CD4-positive, alpha-beta memory T cell (primary cell): ENCODE measurements around the gene ZP2. TPM values are rescaled to one million over a fixed set of nuclear protein-coding genes. Genes with fewer than 3 reads are reported as not detected.
"Not testable (repeated sequence)": the region's sequence is repeated elsewhere in the genome, so short reads cannot be mapped to it uniquely, and the experiment has no call there.

ENCODE experiments used
- CTCF ChIA-PET: fragments of 350-600 bp; sonication (Branson Sonifier 250); formaldehyde crosslinking; loops from one replicate; lab custom pipeline; 2021; ENCODE audit warnings: inconsistent platforms; ENCODE audit not compliant: partially characterized antibody; lab: Charles Lee
- POLR2A ChIA-PET: fragments of 350-600 bp; sonication (Branson Sonifier 250); formaldehyde crosslinking; loops from one replicate; lab custom pipeline; 2021; ENCODE audit not compliant: partially characterized antibody; lab: Charles Lee
- DNase-seq, 5 donors: peaks; one replicate each; pipeline versions ENCODE4 v3.0.0 to v3.0.0-alpha.2; 2020 to 2022; ENCODE audit warnings: mixed read lengths in 1 of 5
- H3K27ac ChIP-seq: one replicate; pipeline ENCODE4 v1.7.0; 2013; ENCODE audit warnings: low read depth, low read length
- H3K27me3 ChIP-seq: 2 replicates; pipeline ENCODE4 v1.7.0; 2013; ENCODE audit warnings: mild to moderate bottlenecking, low read length, moderate library complexity; ENCODE audit not compliant: insufficient read depth
- H3K36me3 ChIP-seq: 2 replicates; pipeline ENCODE4 v1.7.0; 2013; ENCODE audit warnings: mild to moderate bottlenecking, low read length, moderate library complexity; ENCODE audit not compliant: insufficient read depth
- H3K4me1 ChIP-seq: 2 replicates; pipeline ENCODE4 v1.7.0; 2013; ENCODE audit warnings: mild to moderate bottlenecking, low read length, moderate library complexity; ENCODE audit not compliant: insufficient read depth
- H3K4me3 ChIP-seq, 2 donors: one replicate each; pipeline ENCODE4 v1.7.0; 2013; ENCODE audit warnings: low read length in 2 of 2, mild to moderate bottlenecking in 1 of 2
- H3K9me3 ChIP-seq, 2 donors: one replicate each; pipeline ENCODE4 v1.7.0; 2013; ENCODE audit warnings: low read length in 2 of 2, control low read depth in 1 of 2; ENCODE audit not compliant: control insufficient read depth in 1 of 2
- H3K27ac Mint-ChIP-seq, 7 donors: one replicate each; pipeline ENCODE4 v1.8.0; 2020 to 2021; ENCODE audit warnings: mixed read lengths in 7 of 7, mild to moderate bottlenecking in 6 of 7, inconsistent platforms in 3 of 7, moderate library complexity in 3 of 7
- H3K27me3 Mint-ChIP-seq, 2 donors: one replicate each; pipeline ENCODE4 v1.8.0; 2020 to 2021; ENCODE audit warnings: mixed read lengths in 2 of 2
- H3K36me3 Mint-ChIP-seq, 2 donors: one replicate each; pipeline ENCODE4 v1.8.0; 2020 to 2021; ENCODE audit warnings: mixed read lengths in 2 of 2, inconsistent platforms in 1 of 2, mild to moderate bottlenecking in 1 of 2
- H3K4me1 Mint-ChIP-seq, 4 donors: one replicate each; pipeline ENCODE4 v1.8.0; 2020 to 2021; ENCODE audit warnings: mixed read lengths in 4 of 4, mild to moderate bottlenecking in 1 of 4
- H3K4me3 Mint-ChIP-seq, 8 donors: one replicate each; pipeline ENCODE4 v1.8.0; 2020 to 2021; ENCODE audit warnings: mixed read lengths in 8 of 8, mild to moderate bottlenecking in 7 of 8, moderate library complexity in 6 of 8, inconsistent platforms in 3 of 8
- H3K9me3 Mint-ChIP-seq, 8 donors: one replicate each; pipeline ENCODE4 v1.8.0; 2020 to 2021; ENCODE audit warnings: mixed read lengths in 8 of 8, mild to moderate bottlenecking in 5 of 8, inconsistent platforms in 3 of 8, moderate library complexity in 1 of 8
- intact Hi-C: fragments of 100-400 bp; cut with micrococcal nuclease; formaldehyde crosslinking; loops from one replicate; pipeline ENCODE4 v1.15.1; 2023
- polyA plus RNA-seq, 2 donors: library from polyadenylated mRNA; unstranded; fragments of 300-500 nt; fragmentation: Illumina TruSeq; gene quantifications; one replicate each; pipeline ENCODE4 v1.2.3, GENCODE V29; 2021
- total RNA-seq, 2 experiments: library from RNA; stranded (reverse); gene quantifications; one replicate each; pipeline ENCODE4 v1.2.3, GENCODE V29; 2021

The ZP2 gene
- total RNA-seq: not detected
- polyA plus RNA-seq: not detected

DNA sequence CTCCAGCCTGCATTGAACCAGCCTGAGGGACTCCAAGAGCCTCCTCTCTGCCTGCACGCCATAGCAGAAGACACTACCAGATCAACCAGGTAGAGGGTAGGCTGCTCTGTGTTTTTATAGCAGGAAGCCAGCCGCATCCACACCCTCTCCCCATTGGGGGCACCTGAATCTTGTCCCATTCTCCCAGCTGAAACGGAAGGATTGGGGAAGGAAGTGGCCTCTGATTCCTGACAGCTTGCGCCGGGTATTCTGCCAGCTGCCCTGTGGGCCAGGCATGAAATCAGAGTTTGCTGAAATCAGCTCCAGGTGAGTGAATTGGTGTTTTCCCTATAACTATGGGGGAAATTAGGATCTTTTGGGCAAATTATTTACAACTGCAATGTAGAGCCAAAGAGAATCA lies at the start of gene ZP2:
TSS of gene ZP2 (minus strand) at position 89 of the 400 bp plus-strand sequence. CDS start at position 62, 27 bp downstream.
- intact Hi-C loops: no loop called here
- Mint-ChIP-seq H3K4me1 (no peaks in the 10 kb centered on the region), H3K9me3 (no peaks in the 10 kb centered on the region), H3K4me3 (no peak within 1 kb of the TSS), H3K27ac (no peak within 1 kb of the TSS), H3K27me3 (peaks cover 9 to 10% of the 10 kb centered on the region in 2 donors), H3K36me3 (no peaks in the 10 kb centered on the region)
- Histone ChIP-seq H3K27ac (no peak within 1 kb of the TSS), H3K4me1 (no peaks in the 10 kb centered on the region), H3K9me3 (no peaks in the 10 kb centered on the region), H3K27me3 (no peaks in the 10 kb centered on the region), H3K36me3 (no peaks in the 10 kb centered on the region), H3K4me3 (no peak within 1 kb of the TSS)
- DNase-seq: no peak
- CTCF ChIA-PET: interaction anchor here (1.4 kb wide), 1 partner anchor 23 kb away, joined by 3 read pairs; no protein-coding TSS in a partner anchor
- POLR2A ChIA-PET: no interaction called here

DNA sequence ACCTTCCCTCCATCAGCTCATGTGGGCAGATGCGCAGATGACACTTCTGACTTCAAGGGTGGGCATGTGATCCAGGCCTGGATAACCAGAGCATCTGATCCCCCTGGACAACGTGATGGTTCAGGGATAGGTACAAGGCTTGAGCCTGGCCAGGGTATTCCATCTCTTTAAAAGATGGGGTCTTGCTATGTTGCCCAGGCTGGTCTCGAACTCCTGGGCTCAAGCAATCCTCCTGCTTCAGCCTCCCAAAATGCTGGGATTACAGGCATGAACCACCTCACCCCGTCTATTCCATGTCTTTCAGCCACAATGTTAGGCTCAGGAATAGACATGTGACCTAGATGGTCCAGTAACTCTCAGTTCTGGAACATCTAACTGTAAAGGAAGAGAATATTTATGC lies 45.9 kb upstream of the ZP2 start:
- Histone ChIP-seq H3K36me3 (no peaks in the 10 kb centered on the region), H3K4me1 (no peaks in the 10 kb centered on the region), H3K4me3 (no peak overlapping the region), H3K9me3 (no peaks in the 10 kb centered on the region), H3K27me3 (no peaks in the 10 kb centered on the region), H3K27ac (no peak overlapping the region)
- H3K27ac Mint-ChIP-seq: no peak overlapping the region
- intact Hi-C loops: no loop called here
- H3K9me3 Mint-ChIP-seq: no peaks in the 10 kb centered on the region
- DNase-seq: no peak
- peaks cover 8 to 24% of the 10 kb centered on the region in 2 donors for H3K27me3 Mint-ChIP-seq
- ChIA-PET CTCF (no interaction called here), POLR2A (no interaction called here)
- no peaks in the 10 kb centered on the region for H3K36me3 Mint-ChIP-seq
- no peaks in the 10 kb centered on the region for H3K4me1 Mint-ChIP-seq
- H3K4me3 Mint-ChIP-seq: no peak overlapping the region

DNA sequence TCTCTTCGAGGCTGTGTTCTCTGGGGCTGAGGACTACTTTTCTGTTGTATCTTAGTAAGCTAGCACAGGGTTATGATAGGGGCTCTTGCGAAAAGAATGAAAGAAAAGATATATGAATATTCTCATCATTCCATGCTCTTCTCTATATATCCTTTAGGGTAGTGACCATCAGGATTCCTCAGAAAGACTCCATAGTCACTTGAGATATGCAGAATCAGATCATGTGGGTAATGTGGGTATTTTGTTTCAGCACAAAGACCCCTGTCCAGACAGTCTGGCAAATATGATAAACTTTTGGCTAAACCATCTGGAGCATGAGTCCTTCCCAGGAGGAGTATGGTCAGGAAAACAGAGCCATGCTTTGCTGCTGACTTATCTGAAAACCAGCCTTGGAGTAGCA lies 45.3 kb upstream of the ZP2 start:
- H3K9me3 Mint-ChIP-seq: no peaks in the 10 kb centered on the region
- H3K4me3 Mint-ChIP-seq: no peak overlapping the region
- H3K9me3 ChIP-seq: no peaks in the 10 kb centered on the region
- POLR2A ChIA-PET: no interaction called here
- no peaks in the 10 kb centered on the region for H3K27me3 ChIP-seq
- H3K27ac Mint-ChIP-seq: no peak overlapping the region
- no peaks in the 10 kb centered on the region for H3K36me3 Mint-ChIP-seq
- peaks cover 9 to 25% of the 10 kb centered on the region in 2 donors for H3K27me3 Mint-ChIP-seq
- no peaks in the 10 kb centered on the region for H3K4me1 ChIP-seq
- H3K4me1 Mint-ChIP-seq: no peaks in the 10 kb centered on the region
- no peak overlapping the region for H3K27ac ChIP-seq
- DNase-seq: no peak
- intact Hi-C loops: no loop called here
- H3K36me3 ChIP-seq: no peaks in the 10 kb centered on the region
- CTCF ChIA-PET: no interaction called here
- H3K4me3 ChIP-seq: no peak overlapping the region

DNA sequence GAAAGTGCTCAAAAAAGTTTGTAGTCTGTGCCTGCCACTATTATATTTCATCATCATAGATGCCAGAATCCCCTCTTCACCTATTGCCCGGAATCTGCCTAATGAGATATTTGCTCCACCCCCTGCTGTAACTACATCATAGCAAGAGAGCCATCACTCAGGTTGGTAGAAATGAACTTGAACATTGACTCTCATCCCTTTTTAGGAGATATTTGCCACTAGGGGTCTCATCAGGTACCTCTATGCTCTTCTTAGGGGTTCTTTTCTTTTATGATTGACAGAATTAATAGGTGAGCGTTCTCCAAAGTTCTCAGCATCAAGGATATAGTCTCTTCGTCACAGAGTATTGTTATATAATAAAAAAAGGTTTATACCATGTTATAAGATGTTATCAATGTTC lies 42.1 kb upstream of the ZP2 start:
- no peak for DNase-seq
- no peaks in the 10 kb centered on the region for H3K27me3 ChIP-seq
- no peak overlapping the region for H3K4me3 ChIP-seq
- H3K4me1 Mint-ChIP-seq: no peaks in the 10 kb centered on the region
- intact Hi-C loops: no loop called here
- H3K9me3 ChIP-seq: no peaks in the 10 kb centered on the region
- no peaks in the 10 kb centered on the region for H3K36me3 Mint-ChIP-seq
- H3K4me3 Mint-ChIP-seq: no peak overlapping the region
- ChIA-PET CTCF (no interaction called here), POLR2A (no interaction called here)
- peaks cover 21 to 29% of the 10 kb centered on the region in 2 donors for H3K27me3 Mint-ChIP-seq
- H3K4me1 ChIP-seq: no peaks in the 10 kb centered on the region
- no peaks in the 10 kb centered on the region for H3K36me3 ChIP-seq
- no peak overlapping the region for H3K27ac ChIP-seq
- H3K27ac Mint-ChIP-seq: no peak overlapping the region
- no peaks in the 10 kb centered on the region for H3K9me3 Mint-ChIP-seq

DNA sequence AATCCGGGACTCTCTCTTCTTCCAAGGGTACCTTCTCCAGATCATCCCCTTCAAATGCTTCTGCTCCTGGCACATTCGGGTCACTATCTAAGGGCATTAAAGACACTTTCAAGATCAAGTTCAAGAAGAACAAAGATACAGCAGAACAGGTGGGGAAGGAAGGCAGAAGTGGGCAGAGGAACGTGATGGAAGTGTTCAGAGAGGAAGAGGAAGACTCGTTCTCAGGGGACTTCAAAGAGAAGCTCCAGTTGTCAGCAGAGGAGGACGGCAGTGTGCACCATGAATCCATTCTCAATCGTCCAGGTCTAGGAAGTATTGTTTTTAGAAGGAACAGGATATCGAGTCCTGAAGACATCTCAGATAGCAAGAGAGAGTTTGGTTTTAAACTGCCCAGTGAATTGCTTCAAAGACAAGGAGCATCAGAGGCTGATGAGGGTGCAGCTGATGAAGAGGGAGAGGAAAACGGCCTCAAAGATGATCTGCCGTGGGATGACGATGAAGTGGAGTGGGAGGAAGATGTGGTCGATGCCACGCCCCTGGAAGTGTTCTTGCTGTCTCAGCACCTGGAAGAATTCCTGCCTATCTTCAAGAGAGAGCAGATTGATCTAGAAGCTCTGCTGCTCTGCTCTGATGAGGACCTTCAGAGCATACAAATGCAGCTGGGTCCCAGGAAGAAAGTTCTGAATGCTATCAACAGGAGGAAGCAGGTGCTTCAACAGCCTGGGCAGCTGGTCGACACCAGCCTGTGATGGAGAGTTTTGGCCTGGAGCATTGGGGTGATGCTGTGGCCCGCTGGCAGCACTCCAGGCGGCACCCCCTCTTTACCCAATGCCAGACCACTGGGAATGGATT lies 38.9 kb upstream of the ZP2 start:
- CTCF ChIA-PET: no interaction called here

DNA sequence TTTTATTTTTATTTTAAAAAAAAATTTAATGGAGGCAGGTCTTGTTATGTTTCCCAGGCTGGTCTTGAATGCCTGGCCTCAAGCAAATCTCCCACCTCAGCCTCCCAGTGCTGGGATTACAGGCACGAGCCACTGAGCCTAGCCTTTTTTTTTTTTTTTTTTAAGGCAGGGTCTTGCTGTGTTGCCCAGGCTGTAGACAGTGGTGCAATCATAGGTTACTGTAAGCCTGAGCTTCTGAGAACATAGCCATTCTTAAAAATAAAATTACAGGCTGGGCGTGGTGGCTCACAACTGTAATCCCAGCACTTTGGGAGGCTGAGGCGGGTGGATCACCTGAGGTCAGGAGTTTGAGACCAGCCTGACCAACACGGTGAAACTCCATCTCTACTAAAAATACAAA lies 36.8 kb upstream of the ZP2 start:
- intact Hi-C loops, H3K27ac ChIP-seq, DNase-seq, H3K4me1 Mint-ChIP-seq, H3K36me3 Mint-ChIP-seq, H3K27me3 ChIP-seq, H3K4me3 ChIP-seq, H3K9me3 Mint-ChIP-seq, CTCF ChIA-PET, H3K4me3 Mint-ChIP-seq, H3K9me3 ChIP-seq, H3K36me3 ChIP-seq, POLR2A ChIA-PET, H3K4me1 ChIP-seq, H3K27ac Mint-ChIP-seq: not testable (repeated sequence)
- H3K27me3 Mint-ChIP-seq: peaks cover 18 to 25% of the 10 kb centered on the region in 2 donors

More for the DNA sequence above, 38.9 kb upstream of the ZP2 start:
- no peaks in the 10 kb centered on the region for H3K4me1 ChIP-seq
- no peaks in the 10 kb centered on the region for H3K9me3 ChIP-seq
- no peaks in the 10 kb centered on the region for H3K36me3 ChIP-seq
- H3K4me1 Mint-ChIP-seq: no peaks in the 10 kb centered on the region
- H3K4me3 ChIP-seq: no peak overlapping the region
- H3K36me3 Mint-ChIP-seq: no peaks in the 10 kb centered on the region
- POLR2A ChIA-PET: no interaction called here
- H3K9me3 Mint-ChIP-seq: no peaks in the 10 kb centered on the region
- H3K27ac Mint-ChIP-seq: no peak overlapping the region
- no peak overlapping the region for H3K27ac ChIP-seq
- DNase-seq: no peak
- intact Hi-C loops: no loop called here
- no peaks in the 10 kb centered on the region for H3K27me3 ChIP-seq
- H3K27me3 Mint-ChIP-seq: peaks cover 19 to 23% of the 10 kb centered on the region in 2 donors
- no peak overlapping the region for H3K4me3 Mint-ChIP-seq

DNA sequence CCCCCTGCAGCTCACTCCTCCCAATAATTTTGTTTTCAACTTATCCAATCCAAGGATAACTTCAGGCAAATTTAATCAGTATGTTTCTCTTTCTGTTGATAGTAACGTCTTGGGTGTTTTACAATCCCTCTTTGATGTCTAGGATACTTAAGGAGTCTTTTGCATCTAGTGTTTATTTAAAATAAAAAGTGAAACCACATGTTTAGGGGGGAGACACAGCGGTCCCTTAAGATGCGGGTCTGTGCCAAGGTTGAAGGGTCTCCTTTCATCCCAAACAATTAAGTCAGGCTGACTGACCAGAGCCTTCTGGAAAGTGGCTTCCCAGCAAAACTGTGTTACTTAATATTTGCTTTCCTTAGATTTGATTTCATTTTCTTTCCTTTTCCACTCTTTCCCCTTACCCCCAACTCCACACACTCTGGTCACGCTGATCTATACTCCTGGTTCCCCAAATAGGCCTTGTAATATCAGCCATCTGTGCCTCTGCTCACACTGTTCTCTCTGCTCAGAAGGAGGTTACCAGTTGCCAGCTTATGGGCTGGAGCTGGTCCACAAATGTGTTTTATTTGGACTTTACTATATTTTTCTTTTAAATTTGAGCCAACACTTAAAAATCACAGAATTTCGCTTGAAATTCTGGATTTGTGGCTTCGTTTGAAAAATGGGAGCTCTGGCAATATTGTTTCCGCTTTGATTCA lies 33.3 kb upstream of the ZP2 start:
- Histone ChIP-seq H3K4me1 (no peaks in the 10 kb centered on the region), H3K36me3 (no peaks in the 10 kb centered on the region), H3K27me3 (no peaks in the 10 kb centered on the region), H3K4me3 (no peak overlapping the region), H3K27ac (no peak overlapping the region), H3K9me3 (no peaks in the 10 kb centered on the region)
- H3K27me3 Mint-ChIP-seq: peaks cover 12 to 18% of the 10 kb centered on the region in 2 donors
- CTCF ChIA-PET: no interaction called here
- H3K36me3 Mint-ChIP-seq: no peaks in the 10 kb centered on the region
- no peaks in the 10 kb centered on the region for H3K9me3 Mint-ChIP-seq
- POLR2A ChIA-PET: interaction anchor here (0.6 kb wide), 1 partner anchor 354 kb away, joined by 3 read pairs; no protein-coding TSS in a partner anchor
- H3K27ac Mint-ChIP-seq: no peak overlapping the region
- intact Hi-C loops: no loop called here
- H3K4me3 Mint-ChIP-seq: no peak overlapping the region
- DNase-seq: no peak
- H3K4me1 Mint-ChIP-seq: no peaks in the 10 kb centered on the region
